ENCODE data around the gene WDR83.
A peak's percentile ranks its signal among the peaks of the same experiment; 100 is the strongest.
"Not testable (repeated sequence)": the region's sequence is repeated elsewhere in the genome, so short reads cannot be mapped to it uniquely, and the experiment has no call there.

Gene WDR83, protein sequence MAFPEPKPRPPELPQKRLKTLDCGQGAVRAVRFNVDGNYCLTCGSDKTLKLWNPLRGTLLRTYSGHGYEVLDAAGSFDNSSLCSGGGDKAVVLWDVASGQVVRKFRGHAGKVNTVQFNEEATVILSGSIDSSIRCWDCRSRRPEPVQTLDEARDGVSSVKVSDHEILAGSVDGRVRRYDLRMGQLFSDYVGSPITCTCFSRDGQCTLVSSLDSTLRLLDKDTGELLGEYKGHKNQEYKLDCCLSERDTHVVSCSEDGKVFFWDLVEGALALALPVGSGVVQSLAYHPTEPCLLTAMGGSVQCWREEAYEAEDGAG

GRCh38 chr19:12666265-12667048 lies at the start of gene WDR83, which contains the start of gene MAN2B1:
Gene WDR83, plus strand, starts transcription at chr19:12666807. Its CDS starts 2,984 bp downstream, at chr19:12669791.
Gene MAN2B1, minus strand, starts transcription at chr19:12666742. Its CDS starts 41 bp downstream, at chr19:12666701.
- Histone ChIP-seq H3K36me3 (ENCODE audit: insufficient read depth) (no peaks in the 10 kb centered on the region; the same call in 1 of the 2 replicates), H3K4me1 (ENCODE audit: low read depth, poor library complexity, severe bottlenecking) (peaks cover 30% of the 10 kb centered on the region)

GRCh38 chr19:12617646-12618045 lies 49.0 kb upstream of the WDR83 start:
- Histone ChIP-seq H3K36me3 (ENCODE audit: insufficient read depth) (no peaks in the 10 kb centered on the region), H4K20me1 (ENCODE audit: insufficient read depth) (no peaks in the 10 kb centered on the region)
- TF ChIP-seq, protein P1, sequence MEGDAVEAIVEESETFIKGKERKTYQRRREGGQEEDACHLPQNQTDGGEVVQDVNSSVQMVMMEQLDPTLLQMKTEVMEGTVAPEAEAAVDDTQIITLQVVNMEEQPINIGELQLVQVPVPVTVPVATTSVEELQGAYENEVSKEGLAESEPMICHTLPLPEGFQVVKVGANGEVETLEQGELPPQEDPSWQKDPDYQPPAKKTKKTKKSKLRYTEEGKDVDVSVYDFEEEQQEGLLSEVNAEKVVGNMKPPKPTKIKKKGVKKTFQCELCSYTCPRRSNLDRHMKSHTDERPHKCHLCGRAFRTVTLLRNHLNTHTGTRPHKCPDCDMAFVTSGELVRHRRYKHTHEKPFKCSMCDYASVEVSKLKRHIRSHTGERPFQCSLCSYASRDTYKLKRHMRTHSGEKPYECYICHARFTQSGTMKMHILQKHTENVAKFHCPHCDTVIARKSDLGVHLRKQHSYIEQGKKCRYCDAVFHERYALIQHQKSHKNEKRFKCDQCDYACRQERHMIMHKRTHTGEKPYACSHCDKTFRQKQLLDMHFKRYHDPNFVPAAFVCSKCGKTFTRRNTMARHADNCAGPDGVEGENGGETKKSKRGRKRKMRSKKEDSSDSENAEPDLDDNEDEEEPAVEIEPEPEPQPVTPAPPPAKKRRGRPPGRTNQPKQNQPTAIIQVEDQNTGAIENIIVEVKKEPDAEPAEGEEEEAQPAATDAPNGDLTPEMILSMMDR (conservative IDR thresholded peaks at IDR 0.05; ENCODE audit: low read depth, low read length), result no peak

More at GRCh38 chr19:12666265-12667048, at the start of gene WDR83, which contains the start of gene MAN2B1:
- peak within 1 kb of the TSS; percentile 54; the same call in 1 of the 2 replicates for H3K9ac ChIP-seq
- TF ChIP-seq, protein P1 (conservative IDR thresholded peaks at IDR 0.05; ENCODE audit: low read depth, low read length), result no peak
- peak within 1 kb of the TSS; percentile 89 for H2AFZ ChIP-seq (ENCODE audit: low read depth)
- no peaks in the 10 kb centered on the region for H3K27me3 ChIP-seq (ENCODE audit: insufficient read depth, low read depth)
- no peak within 1 kb of the TSS for H3K27ac ChIP-seq
- no peaks in the 10 kb centered on the region for H4K20me1 ChIP-seq (ENCODE audit: insufficient read depth)
- no peak within 1 kb of the TSS for H3K4me3 ChIP-seq (IDR thresholded peaks at IDR 0.05; ENCODE audit: insufficient read depth, low read depth, low read length)
- peak within 1 kb of the TSS; percentile 97 for H3K4me2 ChIP-seq
- 0 out of 2 replicates have a peak, but pooled peaks cover 6% of the 10 kb centered on the region for H3K79me2 ChIP-seq (ENCODE audit: insufficient read depth, low read depth)

GRCh38 chr19:12621253-12622024 lies 45.2 kb upstream of the WDR83 start:
- not testable (repeated sequence) for H3K27me3 ChIP-seq (ENCODE audit: insufficient read depth, low read depth); H3K4me3 ChIP-seq (IDR thresholded peaks at IDR 0.05; ENCODE audit: insufficient read depth, low read depth, low read length); H2AFZ ChIP-seq (ENCODE audit: low read depth); H3K9ac ChIP-seq; H3K4me2 ChIP-seq; H3K4me1 ChIP-seq (ENCODE audit: low read depth, poor library complexity, severe bottlenecking); H4K20me1 ChIP-seq (ENCODE audit: insufficient read depth); H3K27ac ChIP-seq
- Histone ChIP-seq H3K36me3 (ENCODE audit: insufficient read depth) (peaks cover 19% of the 10 kb centered on the region; the same call in 1 of the 2 replicates), H3K79me2 (ENCODE audit: insufficient read depth, low read depth) (peaks cover 49% of the 10 kb centered on the region; the same call in 1 of the 2 replicates)

More at GRCh38 chr19:12617646-12618045, 49.0 kb upstream of the WDR83 start:
- no peaks in the 10 kb centered on the region for H3K27me3 ChIP-seq (ENCODE audit: insufficient read depth, low read depth)
- no peak overlapping the region for H3K4me3 ChIP-seq (IDR thresholded peaks at IDR 0.05; ENCODE audit: insufficient read depth, low read depth, low read length)
- H3K4me1 ChIP-seq (ENCODE audit: low read depth, poor library complexity, severe bottlenecking), result peaks cover 21% of the 10 kb centered on the region
- H3K4me2 ChIP-seq, result no peak overlapping the region
- H3K79me2 ChIP-seq (ENCODE audit: insufficient read depth, low read depth), result peaks cover 74% of the 10 kb centered on the region; the same call in 1 of the 2 replicates
- H2AFZ ChIP-seq (ENCODE audit: low read depth), result no peak overlapping the region
- no peak overlapping the region for H3K9ac ChIP-seq
- no peak overlapping the region for H3K27ac ChIP-seq

- Histone ChIP-seq H3K27ac (no peak overlapping the region), H3K4me1 (ENCODE audit: low read depth, poor library complexity, severe bottlenecking) (no peaks in the 10 kb centered on the region), H4K20me1 (ENCODE audit: insufficient read depth) (no peaks in the 10 kb centered on the region), H3K4me2 (no peak overlapping the region), H3K36me3 (ENCODE audit: insufficient read depth) (peaks cover 25% of the 10 kb centered on the region; the same call in 1 of the 2 replicates), H3K4me3 (IDR thresholded peaks at IDR 0.05; ENCODE audit: insufficient read depth, low read depth, low read length) (no peak overlapping the region), H2AFZ (ENCODE audit: low read depth) (no peak overlapping the region), H3K9ac (no peak overlapping the region), H3K79me2 (ENCODE audit: insufficient read depth, low read depth) (peaks cover 29% of the 10 kb centered on the region; the same call in 1 of the 2 replicates), H3K27me3 (ENCODE audit: insufficient read depth, low read depth) (no peaks in the 10 kb centered on the region)
- TF ChIP-seq, protein P1 (conservative IDR thresholded peaks at IDR 0.05; ENCODE audit: low read depth, low read length), result no peak
Observed at GRCh38 chr19:12623361-12624031, 43.1 kb upstream of the WDR83 start.
